Lower lobe of right lung (tissue), 2 donors: ENCODE measurements around the gene MRPL28. TPM values are rescaled to one million over a fixed set of nuclear protein-coding genes. Genes with fewer than 3 reads are reported as not detected.
A peak's percentile ranks its signal among the peaks of the same experiment; 100 is the strongest.
"Not testable (repeated sequence)": the region's sequence is repeated elsewhere in the genome, so short reads cannot be mapped to it uniquely, and the experiment has no call there.

Experiments used
- ATAC-seq, 2 donors: fragments of 200-7000 bp; cut with Tn5 transposase; one replicate each; pipeline ENCODE4 v1.9.1; 2020 to 2022; ENCODE audit warnings: mild to moderate bottlenecking in 2 of 2, moderate library complexity in 2 of 2
- DNase-seq: peaks from one replicate; pipeline ENCODE4 v3.0.0-alpha.2; 2020
- H3K27ac ChIP-seq: fragments of 200-600 bp; one replicate; pipeline ENCODE4 v1.8.0; 2022
- H3K27me3 ChIP-seq: fragments of 200-600 bp; one replicate; pipeline ENCODE4 v1.8.0; 2022; ENCODE audit warnings: low read depth
- H3K36me3 ChIP-seq: fragments of 200-600 bp; one replicate; pipeline ENCODE4 v1.8.0; 2022; ENCODE audit warnings: mild to moderate bottlenecking
- H3K4me1 ChIP-seq: fragments of 200-600 bp; one replicate; pipeline ENCODE4 v1.8.0; 2022
- H3K4me3 ChIP-seq: fragments of 200-600 bp; one replicate; pipeline ENCODE4 v1.8.0; 2022; ENCODE audit warnings: mild to moderate bottlenecking
- H3K9me3 ChIP-seq: fragments of 200-600 bp; one replicate; pipeline ENCODE4 v1.8.0; 2022
- CTCF ChIP-seq: fragments of 200-600 bp; IDR thresholded peaks from one replicate; pipeline ENCODE4 v1.8.0; 2022; ENCODE audit warnings: antibody characterized with exemption, mild to moderate bottlenecking
- intact Hi-C: fragments of 100-400 bp; cut with DNase I; formaldehyde crosslinking; loops from one replicate; pipeline ENCODE4 v1.11.0; 2022
- total RNA-seq: library from RNA; stranded (reverse); fragmentation: NEBNext Ultra II Directional; extraction: Animal tissue kit (Norgen Biotek cat#: 25700); gene quantifications from one replicate; pipeline ENCODE4 v1.2.1, GENCODE V29; 2021
- donor health status: DM: no; HTN: yes; CAD: no; lungs with severe emphysema.

The MRPL28 gene
- total RNA-seq, 1 donor from 2014 or later: 43.4 TPM

- TF ChIP-seq CTCF: no peak
- Histone ChIP-seq H3K27ac (no peak overlapping the region), H3K4me1 (peaks cover 8% of the 10 kb centered on the region), H3K9me3 (no peaks in the 10 kb centered on the region), H3K4me3 (no peak overlapping the region), H3K36me3 (peaks cover 28% of the 10 kb centered on the region), H3K27me3 (peaks cover 9% of the 10 kb centered on the region)
- ATAC-seq (no peak), DNase-seq (no peak)
- intact Hi-C loops: no loop called here
Measured at GRCh38 chr16:363766-364490, 6.4 kb downstream of the MRPL28 start.

DNA sequence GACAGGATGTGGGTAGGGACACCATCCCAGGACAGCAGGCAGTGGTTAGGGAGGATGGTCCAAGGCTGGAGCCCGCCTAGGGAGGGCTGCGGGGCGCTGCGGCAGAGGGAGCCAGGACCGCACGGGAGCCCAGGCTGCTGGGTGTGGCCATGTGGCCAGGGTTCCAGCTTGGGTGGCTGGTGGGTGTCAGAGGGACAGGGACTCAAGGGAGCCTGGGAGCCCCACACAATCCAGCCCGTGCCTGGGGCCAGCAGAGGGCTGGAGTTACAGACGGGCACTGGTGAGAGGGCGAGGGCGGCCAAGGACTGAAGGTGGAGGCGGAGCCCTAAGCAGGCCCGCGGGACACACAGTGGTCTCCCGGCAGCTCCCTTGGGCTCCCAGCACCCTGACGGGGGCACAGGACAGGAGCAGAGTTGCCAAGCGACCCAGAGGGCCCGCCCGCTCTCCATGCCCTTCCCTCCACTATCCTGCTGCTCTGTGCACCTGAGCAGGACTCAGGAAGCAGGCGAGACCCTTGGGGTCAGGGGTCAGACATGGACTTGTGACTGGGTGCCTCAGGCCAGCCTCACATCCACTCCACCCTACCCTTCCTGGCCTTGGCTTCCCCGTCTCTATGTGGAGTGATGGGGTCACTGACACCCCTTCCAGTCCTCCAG, 7.1 kb downstream of the MRPL28 start:
- intact Hi-C loops: no loop called here
- Histone ChIP-seq H3K9me3 (no peaks in the 10 kb centered on the region), H3K36me3 (peaks cover 21% of the 10 kb centered on the region), H3K4me1 (peaks cover 8% of the 10 kb centered on the region), H3K4me3 (no peak overlapping the region), H3K27me3 (peaks cover 9% of the 10 kb centered on the region), H3K27ac (no peak overlapping the region)
- DNase-seq: no peak
- no peak for TF ChIP-seq CTCF
- no peak for ATAC-seq

DNA sequence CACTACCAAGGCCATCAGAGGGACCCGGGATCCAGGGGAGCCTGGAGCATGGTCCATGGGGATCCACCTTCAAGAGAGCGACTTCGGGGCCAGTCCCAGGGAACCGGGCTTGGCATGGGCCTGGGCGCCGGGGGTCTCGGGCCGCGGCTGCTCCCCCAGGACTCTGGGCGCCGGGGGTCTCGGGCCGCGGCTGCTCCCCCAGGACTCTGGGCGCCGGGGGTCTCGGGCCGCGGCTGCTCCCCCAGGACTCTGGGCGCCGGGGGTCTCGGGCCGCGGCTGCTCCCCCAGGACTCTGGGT, 7.7 kb downstream of the MRPL28 start:
- peaks cover 16% of the 10 kb centered on the region for H3K36me3 ChIP-seq
- H3K27me3 ChIP-seq, DNase-seq, H3K4me3 ChIP-seq, H3K9me3 ChIP-seq, intact Hi-C loops, H3K27ac ChIP-seq, H3K4me1 ChIP-seq: not testable (repeated sequence)
- ATAC-seq: peak in 1 of 2 donors; percentile 3

GRCh38 chr16:361872-362701, 8.3 kb downstream of the MRPL28 start:
- Histone ChIP-seq H3K4me1 (peaks cover 8% of the 10 kb centered on the region), H3K4me3 (no peak overlapping the region), H3K27me3 (peaks cover 9% of the 10 kb centered on the region), H3K36me3 (peaks cover 10% of the 10 kb centered on the region), H3K27ac (no peak overlapping the region), H3K9me3 (no peaks in the 10 kb centered on the region)
- peak; percentile 86 for DNase-seq
- peak; percentile 87 to 92 for ATAC-seq
- TF ChIP-seq CTCF: peak; percentile 84
- intact Hi-C loops: no loop called here

GRCh38 chr16:361341-361871, 8.9 kb downstream of the MRPL28 start:
- peaks cover 9% of the 10 kb centered on the region for H3K27me3 ChIP-seq
- H3K4me3 ChIP-seq: no peak overlapping the region
- no peak overlapping the region for H3K27ac ChIP-seq
- H3K9me3 ChIP-seq: no peaks in the 10 kb centered on the region
- no peak for DNase-seq
- H3K36me3 ChIP-seq: peaks cover 3% of the 10 kb centered on the region
- peaks cover 8% of the 10 kb centered on the region for H3K4me1 ChIP-seq
- no peak for ATAC-seq
- TF ChIP-seq CTCF: no peak
- intact Hi-C loops: no loop called here
